Lung (tissue), 12 donors: Measurements from ENCODE around the gene FIZ1. TPM values are rescaled to one million over a fixed set of nuclear protein-coding genes. Genes with fewer than 3 reads are reported as not detected.

ENCODE experiments used
- ATAC-seq: fragments of 200-7000 bp; cut with Tn5 transposase; one replicate; pipeline ENCODE4 v1.9.1; 2020; ENCODE audit warnings: moderate number of reproducible peaks; ENCODE audit not compliant: insufficient read depth, low FRiP score
- DNase-seq, 3 donors: peaks; one replicate each; pipeline ENCODE4 v3.0.0-alpha.2; 2013 to 2017
- H3K27ac ChIP-seq, 2 donors: one replicate each; pipeline ENCODE4 v1.5.1; 2013; ENCODE audit warnings: mild to moderate bottlenecking in 2 of 2, moderate library complexity in 2 of 2, control low read depth in 1 of 2, inconsistent platforms in 1 of 2, low read depth in 1 of 2, low read length in 1 of 2
- H3K27me3 ChIP-seq, 3 donors: one replicate each; pipeline ENCODE4 v1.5.1; 2013; ENCODE audit warnings: low read length in 2 of 3; ENCODE audit not compliant: control insufficient read depth in 3 of 3, insufficient read depth in 3 of 3
- H3K36me3 ChIP-seq, 4 donors: one replicate each; pipeline ENCODE4 v1.5.1; 2013; ENCODE audit warnings: low read length in 4 of 4, mild to moderate bottlenecking in 1 of 4, moderate library complexity in 1 of 4; ENCODE audit not compliant: control insufficient read depth in 4 of 4, insufficient read depth in 4 of 4
- H3K4me1 ChIP-seq, 5 donors: one replicate each; pipeline ENCODE4 v1.5.1; 2013; ENCODE audit warnings: low read length in 5 of 5, mild to moderate bottlenecking in 2 of 5, moderate library complexity in 1 of 5; ENCODE audit not compliant: control insufficient read depth in 5 of 5, insufficient read depth in 5 of 5
- H3K4me3 ChIP-seq: one replicate; pipeline ENCODE4 v1.5.1; 2013; ENCODE audit warnings: mild to moderate bottlenecking, control low read depth, moderate library complexity
- H3K9ac ChIP-seq, 2 donors: one replicate each; pipeline ENCODE4 v1.5.1; 2013; ENCODE audit warnings: low read length in 2 of 2, control low read depth in 1 of 2; ENCODE audit not compliant: insufficient read depth in 1 of 2
- H3K9me3 ChIP-seq, 4 donors: one replicate each; pipeline ENCODE4 v1.5.1; 2013; ENCODE audit warnings: low read length in 3 of 4, mild to moderate bottlenecking in 1 of 4, moderate library complexity in 1 of 4; ENCODE audit not compliant: control insufficient read depth in 4 of 4, insufficient read depth in 3 of 4
- CTCF ChIP-seq: IDR thresholded peaks from 2 replicates; pipeline ENCODE4 v1.5.1; 2012; ENCODE audit warnings: mild to moderate bottlenecking; ENCODE audit errors: control extremely low read depth, extremely low read depth
- WGBS, 2 donors: extraction: QIAGEN DNeasy Blood & Tissue Kit; methylation state at CpG; one replicate each; pipeline ENCODE4 v1.1.7; 2013; 5-methylcytosine and 5-hydroxymethylcytosine counted together
- polyA plus RNA-seq, 2 donors: library from polyadenylated mRNA; stranded (reverse); fragments of 200-250 nt; gene quantifications; one replicate each; pipeline ENCODE4 v1.2.1, GENCODE V29; 2013
- total RNA-seq, 2 donors: library from RNA; depleted of rRNA in 1 of 2; stranded (reverse); fragments of >200 nt in 1 of 2; gene quantifications; one replicate each; pipeline ENCODE4 v1.2.1, GENCODE V29; 2014 to 2021
- donor health status: control.
- donor health status: control.
- donor health status: Bipolar disorder and iron deficiency.
- donor health status: healthy.
- donor health status: DM: yes; HTN: yes; CAD: no.

FIZ1 gene
- total and polyA plus RNA-seq, 4 donors: 5.6 to 17.6 (median 9.9) TPM

- no peak for TF ChIP-seq CTCF
- H3K4me1 ChIP-seq: peaks cover 5 to 22% (median 13%) of the 10 kb centered on the region in 5 donors
- H3K27me3 ChIP-seq: no peaks in the 10 kb centered on the region
- H3K4me3 ChIP-seq: peak overlapping the region; percentile 88
- DNase-seq (no peak), ATAC-seq (no peak)
- H3K27ac ChIP-seq: peak overlapping the region; percentile 84 to 99
- H3K36me3 ChIP-seq: peaks cover 0 to 3% (median under 1%) of the 10 kb centered on the region in 4 donors
- H3K9me3 ChIP-seq: no peaks in the 10 kb centered on the region
- H3K9ac ChIP-seq: peak overlapping the region; percentile 94 to 99
- WGBS, 2 donors: 58 to 64% methylated on average over 7 of the region's 7 CpGs
Measured at GRCh38 chr19:55635856-55636440, 36.6 kb upstream of the FIZ1 start.

GRCh38 chr19:55635334-55635717, 36.0 kb upstream of the FIZ1 start:
- Histone ChIP-seq H3K9me3 (no peaks in the 10 kb centered on the region), H3K4me3 (peak overlapping the region; percentile 88), H3K4me1 (peaks cover 5 to 20% (median 13%) of the 10 kb centered on the region in 5 donors), H3K9ac (peak overlapping the region; percentile 94 to 99), H3K27ac (peak overlapping the region; percentile 84 to 99), H3K27me3 (no peaks in the 10 kb centered on the region), H3K36me3 (peaks cover 0 to 3% (median under 1%) of the 10 kb centered on the region in 4 donors)
- DNase-seq (no peak), ATAC-seq (no peak)
- no peak for TF ChIP-seq CTCF
- WGBS, 2 donors: 6 to 13% methylated on average over 5 to 9 of the region's 9 CpGs

GRCh38 chr19:55633861-55634260, 34.5 kb upstream of the FIZ1 start:
- 53 to 72% methylated on average over 8 of the region's 8 CpGs for WGBS, 2 donors
- H3K27me3 ChIP-seq: no peaks in the 10 kb centered on the region
- H3K27ac ChIP-seq: no peak overlapping the region
- peaks cover 5 to 14% (median 11%) of the 10 kb centered on the region in 5 donors for H3K4me1 ChIP-seq
- no peak overlapping the region for H3K9ac ChIP-seq
- H3K36me3 ChIP-seq: peaks cover 0 to 3% (median under 1%) of the 10 kb centered on the region in 4 donors
- no peak for TF ChIP-seq CTCF
- no peak overlapping the region for H3K4me3 ChIP-seq
- H3K9me3 ChIP-seq: no peaks in the 10 kb centered on the region
- ATAC-seq: no peak
- DNase-seq: no peak

- no peaks in the 10 kb centered on the region for H3K9me3 ChIP-seq
- no peaks in the 10 kb centered on the region for H3K27me3 ChIP-seq
- DNase-seq (peak; percentile 87 to 95 (median 91)), ATAC-seq (peak; percentile 69)
- no peak overlapping the region for H3K4me3 ChIP-seq
- peak; percentile 95 for TF ChIP-seq CTCF
- 30 to 33% methylated on average over 3 of the region's 3 CpGs for WGBS, 2 donors
- H3K4me1 ChIP-seq: peaks cover 5 to 14% (median 11%) of the 10 kb centered on the region in 5 donors
- peaks cover 0 to 3% (median under 1%) of the 10 kb centered on the region in 4 donors for H3K36me3 ChIP-seq
- H3K27ac ChIP-seq: peak overlapping the region in 1 of 2 donors; percentile 64
- no peak overlapping the region for H3K9ac ChIP-seq
Measured at GRCh38 chr19:55632463-55632834, 33.1 kb upstream of the FIZ1 start.
